H1 (cell line): ENCODE data around the gene AOC1. TPM values are rescaled to one million over a fixed set of nuclear protein-coding genes. Genes with fewer than 3 reads are reported as not detected.

Experiments used
- CTCF ChIA-PET: fragments of 300-600 bp; sonication (Branson Sonifier 250); formaldehyde crosslinking; loops from one replicate; lab custom pipeline; 2021; ENCODE audit not compliant: partially characterized antibody; lab: Charles Lee
- POLR2A ChIA-PET: fragments of 300-600 bp; sonication (Branson Sonifier 250); formaldehyde crosslinking; loops from one replicate; lab custom pipeline; 2021; ENCODE audit warnings: inconsistent platforms; ENCODE audit not compliant: partially characterized antibody; lab: Charles Lee
- DNase-seq, 2 experiments: peaks; one replicate each; pipeline versions ENCODE4 v3.0.0 to v3.0.0-alpha.2; 2010 to 2022; ENCODE audit warnings: low spot score in 2 of 2, low read depth in 1 of 2, mixed read lengths in 1 of 2
- FAIRE-seq: peaks from 2 replicates; lab custom pipeline; 2011; peaks lifted over from hg19 to GRCh38; lab: Jason Lieb, UNC
- H2AFZ ChIP-seq: 2 replicates; pipeline ENCODE4 v1.8.1; 2012; ENCODE audit warnings: low read length, inconsistent platforms
- H2AK5ac ChIP-seq: 2 replicates; pipeline ENCODE4 v1.6.1; 2013; ENCODE audit warnings: low read depth, low read length
- H2BK120ac ChIP-seq: replicated peaks from 2 replicates; pipeline ENCODE3; 2013; ENCODE audit warnings: low read depth, low read length, inconsistent platforms
- H2BK12ac ChIP-seq: 2 replicates; pipeline ENCODE4 v1.6.1; 2013; ENCODE audit warnings: low read depth, low read length
- H2BK15ac ChIP-seq: 2 replicates; pipeline ENCODE4 v1.6.1; 2013; ENCODE audit warnings: low read length
- H2BK20ac ChIP-seq: 2 replicates; pipeline ENCODE4 v1.6.1; 2013; ENCODE audit warnings: low read length
- H2BK5ac ChIP-seq: 2 replicates; pipeline ENCODE4 v1.6.1; 2013; ENCODE audit warnings: low read depth, low read length
- H3K14ac ChIP-seq: 2 replicates; pipeline ENCODE4 v1.6.1; 2013; ENCODE audit warnings: inconsistent platforms; ENCODE audit not compliant: insufficient read length
- H3K18ac ChIP-seq: 2 replicates; pipeline ENCODE4 v1.6.1; 2013; ENCODE audit warnings: low read length; ENCODE audit errors: extremely low read depth
- H3K23ac ChIP-seq: 2 replicates; pipeline ENCODE4 v1.6.1; 2013; ENCODE audit warnings: inconsistent platforms; ENCODE audit not compliant: insufficient read length
- H3K23me2 ChIP-seq: 2 replicates; pipeline ENCODE4 v1.6.1; 2013; ENCODE audit warnings: low read depth, low read length
- H3K27ac ChIP-seq: 2 replicates; pipeline ENCODE4 v1.6.1; 2011; ENCODE audit warnings: low read depth, low read length, inconsistent platforms
- H3K27me3 ChIP-seq, 4 experiments: replicated peaks in 1 of 4; 1 replicate in 1 of 4; 2 replicates in 3 of 4; pipeline versions ENCODE4 v1.6.1 to v1.8.1; 2011 to 2013; ENCODE audit warnings: low read length in 3 of 4, mild to moderate bottlenecking in 3 of 4, inconsistent platforms in 2 of 4, mixed read lengths in 2 of 4, moderate library complexity in 1 of 4; ENCODE audit not compliant: control insufficient read depth in 3 of 4, insufficient read depth in 3 of 4; ENCODE audit errors: extremely low read depth in 1 of 4
- H3K36me3 ChIP-seq, 4 experiments: 2 replicates each; pipeline versions ENCODE4 v1.6.1 to v1.8.1; 2011 to 2013; ENCODE audit warnings: mild to moderate bottlenecking in 4 of 4, low read length in 3 of 4, moderate library complexity in 2 of 4, control low read depth in 1 of 4, inconsistent platforms in 1 of 4; ENCODE audit not compliant: insufficient read depth in 4 of 4, control insufficient read depth in 2 of 4
- H3K4ac ChIP-seq: replicated peaks from 2 replicates; pipeline ENCODE3; 2013; ENCODE audit warnings: low read length, low read depth, mixed read lengths, inconsistent platforms; ENCODE audit not compliant: insufficient read length
- H3K4me1 ChIP-seq, 4 experiments: replicated peaks in 1 of 4; 1 replicate in 1 of 4; 2 replicates in 3 of 4; pipeline versions ENCODE4 v1.6.1 to v1.8.1; 2011 to 2013; ENCODE audit warnings: low read length in 3 of 4, inconsistent platforms in 2 of 4, mixed read lengths in 1 of 4; ENCODE audit not compliant: insufficient read depth in 4 of 4, control insufficient read depth in 3 of 4
- H3K4me2 ChIP-seq, 2 experiments: 2 replicates each; pipeline versions ENCODE4 v1.6.1 to v1.8.1; 2011 to 2013; ENCODE audit warnings: low read depth in 2 of 2, low read length in 2 of 2, control low read depth in 1 of 2, inconsistent platforms in 1 of 2, mild to moderate bottlenecking in 1 of 2; ENCODE audit not compliant: insufficient read depth in 1 of 2
- H3K4me3 ChIP-seq, 4 experiments: fragments of 200-600, 300-600 bp in 1 of 4; sonication (generic), shearing (Covaris generic), sonication (Bioruptor Twin) in 1 of 4; 2 replicates each; pipeline versions ENCODE4 v1.5.1 to v1.8.1; 2011 to 2016; ENCODE audit warnings: low read length in 4 of 4, low read depth in 3 of 4, control low read depth in 2 of 4, inconsistent platforms in 2 of 4, mild to moderate bottlenecking in 2 of 4, mixed read lengths in 1 of 4, moderate library complexity in 1 of 4; ENCODE audit not compliant: insufficient read depth in 2 of 4; ENCODE audit errors: extremely low read depth in 1 of 4
- H3K56ac ChIP-seq: replicated peaks from 2 replicates; pipeline ENCODE3; 2013; ENCODE audit warnings: low read depth, mild to moderate bottlenecking, mixed read lengths, low read length, inconsistent platforms; ENCODE audit not compliant: insufficient read length
- H3K79me1 ChIP-seq: 2 replicates; pipeline ENCODE4 v1.6.1; 2013; ENCODE audit warnings: low read depth, low read length, control low read depth
- H3K79me2 ChIP-seq, 2 experiments: 2 replicates each; pipeline versions ENCODE4 v1.6.1 to v1.8.1; 2012 to 2013; ENCODE audit warnings: low read length in 2 of 2, mild to moderate bottlenecking in 2 of 2, inconsistent platforms in 1 of 2; ENCODE audit not compliant: insufficient read depth in 2 of 2, control insufficient read depth in 1 of 2
- H3K9ac ChIP-seq, 4 experiments: replicated peaks in 1 of 4; 1 replicate in 1 of 4; 2 replicates in 3 of 4; pipeline versions ENCODE4 v1.6.1 to v1.8.1; 2011 to 2013; ENCODE audit warnings: low read depth in 3 of 4, low read length in 3 of 4, control low read depth in 2 of 4, mild to moderate bottlenecking in 2 of 4, moderate library complexity in 2 of 4, inconsistent platforms in 1 of 4; ENCODE audit errors: extremely low read depth in 1 of 4
- H3K9me3 ChIP-seq, 2 experiments: 2 replicates each; pipeline versions ENCODE4 v1.6.1 to v1.8.1; 2012 to 2013; ENCODE audit warnings: mild to moderate bottlenecking in 2 of 2, moderate library complexity in 2 of 2, control low read depth in 1 of 2, inconsistent platforms in 1 of 2, low read depth in 1 of 2, low read length in 1 of 2, mixed read lengths in 1 of 2; ENCODE audit not compliant: insufficient read depth in 2 of 2
- H4K20me1 ChIP-seq, 2 experiments: replicated peaks in 1 of 2; 2 replicates each; pipeline versions ENCODE3 to v1.8.1; 2011 to 2013; ENCODE audit warnings: inconsistent platforms in 2 of 2, low read length in 2 of 2, mild to moderate bottlenecking in 1 of 2; ENCODE audit not compliant: insufficient read depth in 2 of 2, control insufficient read depth in 1 of 2
- H4K5ac ChIP-seq: 2 replicates; pipeline ENCODE4 v1.6.1; 2013; ENCODE audit warnings: low read length, low read depth, mixed read lengths, inconsistent platforms; ENCODE audit not compliant: insufficient read length
- H4K8ac ChIP-seq: 2 replicates; pipeline ENCODE4 v1.8.0; 2013; ENCODE audit warnings: mild to moderate bottlenecking, moderate library complexity, low read length, inconsistent platforms; ENCODE audit not compliant: insufficient read depth; ENCODE audit errors: extremely low read depth
- H4K91ac ChIP-seq: replicated peaks from 2 replicates; pipeline ENCODE3; 2013; ENCODE audit warnings: low read length, mixed read lengths, inconsistent platforms; ENCODE audit not compliant: insufficient read length
- ASH2L ChIP-seq: fragments of 200-600, 300-600 bp; sonication (generic); IDR thresholded peaks from one replicate; pipeline ENCODE4 v1.7.1; 2017; ENCODE audit warnings: low read length
- CREB1 ChIP-seq: IDR thresholded peaks from 2 replicates; pipeline ENCODE4 v1.6.1; 2012; ENCODE audit warnings: inconsistent platforms
- HDAC2 ChIP-seq, 2 experiments: fragments of 300-600 bp in 1 of 2; sonication (generic) in 1 of 2; IDR thresholded peaks; 2 replicates each; pipeline ENCODE4 v1.6.1; 2011 to 2012; ENCODE audit warnings: low read depth in 2 of 2, low read length in 2 of 2, mild to moderate bottlenecking in 2 of 2, moderate library complexity in 2 of 2, borderline replicate concordance in 1 of 2, inconsistent platforms in 1 of 2
- NRF1 ChIP-seq: IDR thresholded peaks from 2 replicates; pipeline ENCODE4 v1.6.1; 2011; ENCODE audit warnings: mild to moderate bottlenecking, low read depth, low read length, improper control_type of control experiment
- RFX5 ChIP-seq: IDR thresholded peaks from 2 replicates; pipeline ENCODE4 v1.6.1; 2011; ENCODE audit warnings: low read depth, low read length, improper control_type of control experiment, borderline replicate concordance
- SIN3A ChIP-seq, 2 experiments: IDR thresholded peaks in 1 of 2; conservative IDR thresholded peaks in 1 of 2; 2 replicates each; pipeline ENCODE4 v1.6.1; 2011 to 2012; ENCODE audit warnings: low read length in 2 of 2, improper control_type of control experiment in 1 of 2, low read depth in 1 of 2, mild to moderate bottlenecking in 1 of 2
- whole genome bisulfite sequencing, 2 experiments: shearing (Covaris generic) in 1 of 2; methylation state at CpG; one replicate each; pipeline versions ENCODE4 v1.1.6 to v1.1.7; 2013 to 2015; ENCODE audit warnings: low lambda C conversion rate in 2 of 2, mixed read lengths in 2 of 2, inconsistent platforms in 1 of 2, low coverage in 1 of 2, missing lambda C conversion rate in 1 of 2; ENCODE audit not compliant: insufficient replicate concordance in 2 of 2, insufficient coverage in 1 of 2, insufficient read length in 1 of 2; ENCODE audit errors: extremely low coverage in 1 of 2, missing lambda C conversion rate in 1 of 2; 5-methylcytosine and 5-hydroxymethylcytosine counted together
- polyA plus RNA-seq, 7 experiments: library from polyadenylated mRNA; depleted of rRNA in 3 of 7; stranded (reverse) in 5 of 7; unstranded in 2 of 7; fragments of >200 nt in 5 of 7; fragments of 200-250 nt in 2 of 7; gene quantifications; 1 replicate in 5 of 7; 2 replicates in 1 of 7; 4 replicates in 1 of 7; pipeline versions ENCODE4 v1.2.1 to v1.2.3, GENCODE V29; 2011 to 2013; ENCODE audit warnings: missing spikeins in 2 of 7, mixed read lengths in 2 of 7
- total RNA-seq: library from RNA; stranded (reverse); fragmentation: NEBNext Ultra II Directional; extraction: Animal tissue kit (Norgen Biotek cat#: 25700); gene quantifications from 2 replicates; pipeline ENCODE4 v1.2.1, GENCODE V29; 2021

Gene AOC1
- total and polyA plus RNA-seq, 2 of the 8 experiments (the other 6 are each of a cell fraction or from before 2014, with no cell fraction given), result 0.15 to 0.17 TPM

DNA sequence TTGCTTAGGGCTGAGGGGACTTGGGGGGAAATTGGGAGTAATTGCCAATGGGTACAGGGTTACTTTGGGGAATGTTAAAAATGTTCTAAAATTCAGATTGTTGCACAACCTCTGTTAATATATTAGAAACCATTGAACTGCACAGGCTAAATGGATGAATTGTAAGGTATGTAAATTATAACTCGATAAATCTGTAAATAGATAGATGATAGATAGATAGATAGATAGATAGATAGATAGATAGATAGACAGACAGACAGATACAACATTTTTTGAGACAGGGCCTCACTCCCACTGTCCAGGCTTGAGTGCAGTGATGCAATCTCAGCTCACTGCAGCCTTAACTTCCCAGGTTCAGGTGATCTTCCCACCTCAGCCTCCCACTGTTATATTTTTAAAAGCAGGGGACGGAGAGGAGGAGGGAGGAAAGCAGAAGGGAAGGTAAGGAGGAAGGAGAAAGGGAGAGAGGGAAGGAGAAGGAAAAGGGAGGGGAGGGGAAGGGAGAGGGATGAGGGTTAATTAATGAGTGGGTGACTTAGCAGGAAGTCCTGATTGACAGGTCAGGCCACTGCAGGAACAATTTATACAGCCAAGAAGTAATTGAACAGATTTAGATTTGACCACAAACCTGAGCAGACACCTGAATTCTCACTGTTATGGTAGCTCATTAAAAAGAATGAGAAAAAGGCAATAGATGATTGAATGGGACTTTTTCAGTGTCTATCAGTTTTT is 38.7 kb downstream of the AOC1 start:
- no peak for DNase-seq
- TF ChIP-seq HDAC2 (IDR thresholded peaks at IDR 0.05; ENCODE audit: borderline replicate concordance in 1 of 2, low read depth in 2 of 2, low read length in 2 of 2) (no peak), ASH2L (no peak), RFX5 (no peak), SIN3A (conservative IDR thresholded peaks at IDR 0.05 in 1 of 2, IDR thresholded peaks at IDR 0.05 in 1 of 2; ENCODE audit: low read depth in 1 of 2, low read length in 2 of 2) (no peak), NRF1 (no peak), CREB1 (no peak)

More for the DNA sequence above, 38.7 kb downstream of the AOC1 start:
- Histone ChIP-seq H3K36me3 (no peaks in the 10 kb centered on the region), H3K27ac (no peak overlapping the region), H2BK12ac (no peak overlapping the region), H3K4me3 (no peak overlapping the region), H3K79me1 (no peaks in the 10 kb centered on the region), H3K56ac (no peak overlapping the region), H2BK120ac (no peak overlapping the region), H2AK5ac (no peak overlapping the region), H3K4me1 (no peaks in the 10 kb centered on the region), H3K27me3 (no peaks in the 10 kb centered on the region), H2AFZ (no peak overlapping the region), H3K14ac (no peak overlapping the region), H4K8ac (no peak overlapping the region), H3K79me2 (no peaks in the 10 kb centered on the region), H3K18ac (no peak overlapping the region), H3K23ac (no peak overlapping the region), H3K9me3 (no peaks in the 10 kb centered on the region; a peak in 1 of 4 replicates), H4K91ac (no peak overlapping the region), H2BK20ac (no peak overlapping the region), H3K4ac (no peak overlapping the region), H3K23me2 (no peaks in the 10 kb centered on the region), H2BK15ac (no peak overlapping the region), H4K5ac (no peak overlapping the region), H2BK5ac (no peak overlapping the region), H3K4me2 (no peak overlapping the region), H3K9ac (no peak overlapping the region), H4K20me1 (no peaks in the 10 kb centered on the region)
- 86% methylated on average over 2 of the region's 2 CpGs; no CpG with 5 or more reads in 1 of the 2 experiments for WGBS, 2 experiments
- ChIA-PET POLR2A (no interaction called here), CTCF (interaction anchor here (0.7 to 3.3 kb wide), 5 partner anchors 7 to 79 kb away, joined by 3 to 9 read pairs (median 4); no protein-coding TSS in a partner anchor)
- FAIRE-seq, result no peak
